ENCODE measurements around the gene XK.

DNA sequence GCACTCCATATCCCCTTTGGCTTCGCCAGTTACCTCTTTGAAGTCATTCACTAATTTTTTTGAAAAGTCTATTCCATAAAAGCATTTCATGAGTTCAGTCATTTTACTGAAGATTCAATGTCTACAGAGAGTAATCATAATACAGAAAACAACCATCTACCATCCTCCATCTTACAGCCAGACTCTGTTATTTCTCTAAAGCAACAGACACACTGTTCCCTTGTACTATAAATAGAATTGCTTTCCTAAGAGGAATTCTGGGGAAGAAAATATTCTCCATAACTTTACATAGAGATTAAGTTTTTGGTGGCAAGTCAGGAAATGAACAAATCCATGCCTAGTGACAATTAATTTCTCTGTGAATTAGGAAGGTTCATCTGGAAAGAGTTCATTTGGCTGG is 37.0 kb downstream of the XK start:
- TF ChIP-seq, protein P1, sequence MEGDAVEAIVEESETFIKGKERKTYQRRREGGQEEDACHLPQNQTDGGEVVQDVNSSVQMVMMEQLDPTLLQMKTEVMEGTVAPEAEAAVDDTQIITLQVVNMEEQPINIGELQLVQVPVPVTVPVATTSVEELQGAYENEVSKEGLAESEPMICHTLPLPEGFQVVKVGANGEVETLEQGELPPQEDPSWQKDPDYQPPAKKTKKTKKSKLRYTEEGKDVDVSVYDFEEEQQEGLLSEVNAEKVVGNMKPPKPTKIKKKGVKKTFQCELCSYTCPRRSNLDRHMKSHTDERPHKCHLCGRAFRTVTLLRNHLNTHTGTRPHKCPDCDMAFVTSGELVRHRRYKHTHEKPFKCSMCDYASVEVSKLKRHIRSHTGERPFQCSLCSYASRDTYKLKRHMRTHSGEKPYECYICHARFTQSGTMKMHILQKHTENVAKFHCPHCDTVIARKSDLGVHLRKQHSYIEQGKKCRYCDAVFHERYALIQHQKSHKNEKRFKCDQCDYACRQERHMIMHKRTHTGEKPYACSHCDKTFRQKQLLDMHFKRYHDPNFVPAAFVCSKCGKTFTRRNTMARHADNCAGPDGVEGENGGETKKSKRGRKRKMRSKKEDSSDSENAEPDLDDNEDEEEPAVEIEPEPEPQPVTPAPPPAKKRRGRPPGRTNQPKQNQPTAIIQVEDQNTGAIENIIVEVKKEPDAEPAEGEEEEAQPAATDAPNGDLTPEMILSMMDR (conservative IDR thresholded peaks at IDR 0.05; ENCODE audit: low read length), result no peak
- no peak for TF ChIP-seq EZH2phosphoT487 (IDR thresholded peaks at IDR 0.05; ENCODE audit: borderline replicate concordance)

All from Loucy (cell line).